Spleen (tissue), 7 donors: ENCODE measurements around the gene ARHGAP6.

Experiments used
- CTCF ChIP-seq, 11 experiments: fragments of 200-600 bp in 7 of 11; fragments of 450-650 bp in 4 of 11; sonication (generic) in 4 of 11; IDR thresholded peaks in 8 of 11; conservative IDR thresholded peaks in 3 of 11; 1 replicate in 7 of 11; 2 replicates in 4 of 11; pipeline versions ENCODE4 v1.4.0 to v1.8.0; 2016 to 2021; ENCODE audit warnings: antibody characterized with exemption in 11 of 11, inconsistent platforms in 4 of 11, mild to moderate bottlenecking in 1 of 11
- POLR2AphosphoS5 ChIP-seq, 3 donors: sonication (generic); formaldehyde crosslinking; IDR thresholded peaks; one replicate each; pipeline ENCODE4 v1.5.1; 2017; ENCODE audit warnings: antibody characterized with exemption in 3 of 3
- donor health status: DM: no; HTN: no; CAD: no; lungs with moderate emphysema.
- donor health status: DM: no; HTN: no; CAD: no.
- donor health status: DM: no; HTN: no; CAD: no.

GRCh38 chrX:11129534-11130105 lies 536.1 kb downstream of the ARHGAP6 start:
- no peak for TF ChIP-seq CTCF (IDR thresholded peaks at IDR 0.05 in 8 of 11, conservative IDR thresholded peaks at IDR 0.05 in 3 of 11)
- no peak for TF ChIP-seq POLR2AphosphoS5 (IDR thresholded peaks at IDR 0.05)
